Activated naive CD8-positive, alpha-beta T cell treated with anti-CD3 and anti-CD28 coated beads for 36 hours (primary cell): ENCODE data around the gene POMC. TPM values are rescaled to one million over a fixed set of nuclear protein-coding genes. Genes with fewer than 3 reads are reported as not detected.
A peak's percentile ranks its signal among the peaks of the same experiment; 100 is the strongest.

Source experiments
- DNase-seq: peaks from one replicate; pipeline ENCODE4 v3.0.0; 2021
- H3K27ac Mint-ChIP-seq: one replicate; pipeline ENCODE4 v1.8.0; 2022; ENCODE audit warnings: mild to moderate bottlenecking, moderate library complexity, mixed read lengths
- H3K27me3 Mint-ChIP-seq: one replicate; pipeline ENCODE4 v1.8.0; 2022; ENCODE audit warnings: mild to moderate bottlenecking, mixed read lengths
- H3K36me3 Mint-ChIP-seq: one replicate; pipeline ENCODE4 v1.8.0; 2021; ENCODE audit warnings: mild to moderate bottlenecking, mixed read lengths
- H3K4me1 Mint-ChIP-seq: one replicate; pipeline ENCODE4 v1.8.0; 2021; ENCODE audit warnings: mixed read lengths
- H3K4me3 Mint-ChIP-seq: one replicate; pipeline ENCODE4 v1.8.0; 2022; ENCODE audit warnings: mild to moderate bottlenecking, moderate library complexity, mixed read lengths
- H3K9me3 Mint-ChIP-seq: one replicate; pipeline ENCODE4 v1.8.0; 2022; ENCODE audit warnings: mixed read lengths
- total RNA-seq, 2 experiments: library from RNA; stranded (reverse); gene quantifications; one replicate each; pipeline ENCODE4 v1.2.3, GENCODE V29; 2021

The POMC gene
- total RNA-seq, 2 experiments from 2014 or later: 6.3 to 6.8 TPM

GRCh38 chr2:25194576-25195122 is 26.3 kb upstream of the POMC start:
- H3K9me3 Mint-ChIP-seq: no peaks in the 10 kb centered on the region
- H3K36me3 Mint-ChIP-seq: no peaks in the 10 kb centered on the region
- no peak for DNase-seq
- no peaks in the 10 kb centered on the region for H3K27me3 Mint-ChIP-seq
- no peaks in the 10 kb centered on the region for H3K4me1 Mint-ChIP-seq
- H3K4me3 Mint-ChIP-seq: no peak overlapping the region
- H3K27ac Mint-ChIP-seq: no peak overlapping the region

DNA sequence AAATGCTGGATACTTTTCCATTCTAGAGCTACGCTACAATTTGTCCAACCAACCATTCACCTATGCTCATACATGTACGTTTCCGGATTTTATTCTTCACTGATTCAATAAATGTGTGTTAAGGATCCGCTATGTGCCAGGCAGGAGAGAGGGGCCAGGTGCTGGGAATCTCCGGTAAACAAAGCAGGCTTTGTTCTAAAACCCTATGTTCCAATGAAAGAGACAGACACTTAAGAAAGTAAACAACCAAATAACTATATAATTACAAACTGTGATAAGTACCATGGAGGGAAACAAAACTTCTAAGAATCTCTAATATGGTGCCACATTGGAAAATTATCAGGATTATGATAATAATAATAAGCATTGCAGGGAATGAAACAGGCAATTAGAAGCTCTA is 22.2 kb upstream of the POMC start:
- H3K4me3 Mint-ChIP-seq: no peak overlapping the region
- no peaks in the 10 kb centered on the region for H3K36me3 Mint-ChIP-seq
- DNase-seq: no peak
- H3K4me1 Mint-ChIP-seq: no peaks in the 10 kb centered on the region
- H3K9me3 Mint-ChIP-seq: no peaks in the 10 kb centered on the region
- no peak overlapping the region for H3K27ac Mint-ChIP-seq
- no peaks in the 10 kb centered on the region for H3K27me3 Mint-ChIP-seq

GRCh38 chr2:25188405-25188804 is 20.0 kb upstream of the POMC start:
- Mint-ChIP-seq H3K4me1 (no peaks in the 10 kb centered on the region), H3K27me3 (no peaks in the 10 kb centered on the region), H3K36me3 (no peaks in the 10 kb centered on the region), H3K27ac (no peak overlapping the region), H3K9me3 (no peaks in the 10 kb centered on the region), H3K4me3 (no peak overlapping the region)
- DNase-seq: no peak

DNA sequence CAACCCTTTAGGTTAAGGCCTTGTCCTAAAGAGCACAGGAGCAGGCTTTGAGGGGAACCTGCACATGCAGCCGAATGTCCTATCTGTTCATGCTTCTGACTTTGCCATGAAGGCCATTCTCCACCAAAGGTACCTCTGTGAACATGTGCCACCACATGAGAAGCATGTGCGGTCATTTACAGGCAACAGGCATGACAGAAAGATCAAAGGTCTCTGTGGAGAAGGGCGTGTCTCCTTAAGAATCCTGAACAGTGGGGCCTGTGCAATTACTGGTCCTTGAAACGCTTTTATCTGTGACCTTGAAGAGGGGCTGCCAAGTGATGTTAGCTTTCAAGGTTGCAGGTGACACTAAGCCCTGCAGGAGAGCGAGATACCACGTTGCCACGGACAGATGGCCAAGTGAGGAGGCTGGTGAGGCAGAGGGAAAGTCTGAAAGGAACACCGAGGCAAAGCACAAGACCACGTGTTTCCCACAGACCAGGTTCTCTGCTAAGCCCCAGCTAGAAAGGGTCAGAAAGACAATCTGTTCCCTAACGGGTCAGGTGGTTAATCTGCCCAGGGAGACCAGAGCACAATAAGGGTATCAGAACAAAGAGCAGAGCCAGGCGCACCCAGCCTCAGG is 19.5 kb upstream of the POMC start:
- no peaks in the 10 kb centered on the region for H3K36me3 Mint-ChIP-seq
- H3K4me3 Mint-ChIP-seq: no peak overlapping the region
- no peaks in the 10 kb centered on the region for H3K4me1 Mint-ChIP-seq
- H3K27me3 Mint-ChIP-seq: no peaks in the 10 kb centered on the region
- no peaks in the 10 kb centered on the region for H3K9me3 Mint-ChIP-seq
- H3K27ac Mint-ChIP-seq: no peak overlapping the region
- DNase-seq: no peak

GRCh38 chr2:25184254-25184653 is 15.9 kb upstream of the POMC start:
- Mint-ChIP-seq H3K9me3 (no peaks in the 10 kb centered on the region), H3K27ac (no peak overlapping the region), H3K27me3 (no peaks in the 10 kb centered on the region), H3K4me1 (no peaks in the 10 kb centered on the region), H3K36me3 (no peaks in the 10 kb centered on the region), H3K4me3 (no peak overlapping the region)
- no peak for DNase-seq

- Mint-ChIP-seq H3K4me1 (no peaks in the 10 kb centered on the region), H3K9me3 (no peaks in the 10 kb centered on the region), H3K27ac (no peak overlapping the region), H3K4me3 (no peak overlapping the region), H3K36me3 (no peaks in the 10 kb centered on the region), H3K27me3 (peaks cover 11% of the 10 kb centered on the region)
- DNase-seq: no peak
These were observed 10.6 kb upstream of the POMC start for GRCh38 chr2:25178976-25179375.

DNA sequence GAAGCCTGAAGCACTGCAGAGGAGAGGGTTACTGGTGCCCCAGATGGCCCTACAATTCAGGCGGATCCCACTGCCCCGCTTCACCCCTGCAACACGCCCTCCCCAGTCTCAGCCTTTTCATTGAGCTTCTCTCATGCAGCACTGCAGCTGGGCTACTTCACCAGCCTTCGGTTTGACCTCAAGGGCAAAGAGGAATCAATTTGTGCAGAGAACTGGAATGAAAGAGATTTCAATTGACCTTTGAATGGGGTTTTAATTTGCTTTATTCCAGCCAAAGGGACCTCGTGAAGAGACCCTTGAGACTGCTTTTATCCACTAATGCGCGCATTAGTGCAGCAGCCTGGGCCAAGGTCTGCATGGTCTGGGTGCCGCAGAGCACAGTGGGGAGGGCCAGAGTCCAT is 8.8 kb upstream of the POMC start:
- H3K4me1 Mint-ChIP-seq: no peaks in the 10 kb centered on the region
- no peak overlapping the region for H3K27ac Mint-ChIP-seq
- H3K9me3 Mint-ChIP-seq: no peaks in the 10 kb centered on the region
- DNase-seq: no peak
- H3K27me3 Mint-ChIP-seq: peaks cover 20% of the 10 kb centered on the region
- no peaks in the 10 kb centered on the region for H3K36me3 Mint-ChIP-seq
- no peak overlapping the region for H3K4me3 Mint-ChIP-seq

DNA sequence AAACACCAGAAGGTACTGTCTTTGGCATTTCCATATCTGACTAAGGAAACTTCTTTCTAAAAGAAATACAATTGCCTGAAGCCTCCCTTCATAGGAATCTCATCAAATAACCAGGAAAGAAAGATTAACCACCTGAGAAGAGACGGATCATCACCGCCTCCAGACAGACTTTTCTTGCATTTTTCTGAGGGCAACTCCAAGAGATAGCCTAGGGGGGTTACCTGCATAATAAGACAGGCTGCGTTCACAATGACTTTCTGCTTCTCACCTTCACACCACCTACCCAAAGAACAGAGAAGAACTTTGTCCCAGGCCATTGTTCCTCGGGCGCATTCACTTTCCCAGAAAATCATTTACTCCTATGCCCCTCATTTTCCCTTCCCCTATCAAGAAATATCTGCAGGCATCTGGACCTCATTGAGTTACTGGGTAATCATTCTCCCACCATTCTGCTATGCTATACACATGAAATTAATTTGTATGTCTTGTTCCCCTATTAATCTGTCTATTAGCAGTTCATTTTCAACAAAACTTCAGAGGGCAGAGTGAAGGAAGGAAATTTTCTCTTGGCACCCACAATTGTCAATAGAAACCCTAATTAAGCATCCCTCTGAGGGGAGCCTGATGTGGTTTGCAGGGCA is 8.3 kb upstream of the POMC start:
- Mint-ChIP-seq H3K27me3 (peaks cover 20% of the 10 kb centered on the region), H3K36me3 (no peaks in the 10 kb centered on the region), H3K4me1 (no peaks in the 10 kb centered on the region), H3K9me3 (no peaks in the 10 kb centered on the region), H3K4me3 (no peak overlapping the region), H3K27ac (no peak overlapping the region)
- no peak for DNase-seq

DNA sequence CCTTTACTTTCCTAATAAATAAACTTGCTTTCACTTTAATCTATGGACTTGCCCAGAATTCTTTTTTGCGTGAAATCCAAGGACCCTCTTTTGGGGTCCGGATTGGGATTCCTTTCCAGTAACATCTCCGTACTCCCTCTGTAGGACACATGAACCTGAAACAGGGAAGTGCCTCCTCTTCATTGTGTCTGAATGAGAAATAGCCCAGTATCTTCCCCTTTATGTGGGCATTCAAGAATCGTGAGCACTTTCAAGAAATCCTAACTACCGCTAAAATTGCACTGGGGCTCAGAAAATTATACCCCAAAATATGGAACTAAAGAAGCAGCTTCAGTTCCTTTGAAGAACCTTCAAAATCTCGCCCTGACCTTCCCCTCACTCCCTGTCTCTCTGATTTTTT is 7.8 kb upstream of the POMC start:
- H3K36me3 Mint-ChIP-seq: no peaks in the 10 kb centered on the region
- H3K27me3 Mint-ChIP-seq: peaks cover 20% of the 10 kb centered on the region
- H3K27ac Mint-ChIP-seq: no peak overlapping the region
- H3K4me1 Mint-ChIP-seq: no peaks in the 10 kb centered on the region
- no peak overlapping the region for H3K4me3 Mint-ChIP-seq
- no peak for DNase-seq
- no peaks in the 10 kb centered on the region for H3K9me3 Mint-ChIP-seq

DNA sequence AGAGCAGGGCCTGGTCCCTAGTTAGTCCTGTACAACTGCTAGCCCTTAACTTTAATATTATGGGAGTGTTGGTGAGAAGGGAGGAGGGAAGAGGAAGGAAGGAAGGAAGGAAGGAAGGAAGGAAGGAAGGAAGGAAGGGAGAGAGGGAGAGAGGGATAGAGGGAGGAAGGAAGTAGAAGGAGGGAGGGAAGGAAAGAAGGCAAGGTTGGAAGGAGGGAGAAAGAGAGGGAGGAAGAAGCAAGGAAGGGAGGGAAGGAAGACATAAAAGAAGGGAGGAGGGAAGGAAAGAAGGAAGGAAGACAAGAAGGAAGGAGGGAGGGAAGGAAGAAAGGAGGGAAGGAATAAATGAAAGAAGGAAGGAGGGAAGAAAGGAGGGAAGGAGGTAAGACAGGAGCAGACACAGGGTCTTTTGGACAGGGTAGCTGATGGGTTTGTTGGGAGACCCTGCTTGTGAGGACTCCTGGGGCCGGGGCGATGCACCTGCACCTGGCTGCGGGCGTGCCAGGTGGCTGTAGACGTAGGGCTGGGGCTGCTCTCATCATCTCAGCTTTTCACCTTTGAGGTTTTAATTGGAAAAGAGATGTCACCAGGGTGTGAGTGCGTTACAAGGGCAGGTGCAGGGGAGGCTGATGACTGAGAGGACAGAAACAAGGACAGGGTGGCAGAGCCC is 5.9 kb upstream of the POMC start:
- H3K9me3 Mint-ChIP-seq: no peaks in the 10 kb centered on the region
- H3K27ac Mint-ChIP-seq: no peak overlapping the region
- no peaks in the 10 kb centered on the region for H3K4me1 Mint-ChIP-seq
- H3K4me3 Mint-ChIP-seq: no peak overlapping the region
- no peaks in the 10 kb centered on the region for H3K36me3 Mint-ChIP-seq
- H3K27me3 Mint-ChIP-seq: peaks cover 36% of the 10 kb centered on the region
- no peak for DNase-seq

DNA sequence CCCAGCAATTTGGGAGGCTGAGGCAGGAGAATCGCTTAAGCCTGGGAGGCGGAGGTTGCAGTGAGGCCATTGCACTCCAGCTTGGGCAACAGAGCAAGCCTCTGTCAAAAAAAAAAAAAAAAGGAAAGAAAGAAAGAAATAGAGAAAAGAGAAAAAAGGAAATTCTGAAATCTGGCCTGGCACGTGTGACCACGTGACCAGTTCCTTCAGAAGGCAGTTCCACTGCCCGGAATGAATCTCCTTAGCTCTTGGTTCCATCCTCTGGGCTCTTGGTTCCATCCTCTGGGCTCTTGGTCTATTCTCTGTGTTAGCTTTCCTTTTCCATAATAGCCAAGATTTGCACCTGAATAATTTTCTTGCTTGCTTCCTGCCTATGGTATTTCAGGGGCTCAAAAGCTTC is 5.3 kb upstream of the POMC start:
- Mint-ChIP-seq H3K4me3 (no peak overlapping the region), H3K36me3 (no peaks in the 10 kb centered on the region), H3K27me3 (peaks cover 42% of the 10 kb centered on the region), H3K9me3 (no peaks in the 10 kb centered on the region), H3K27ac (no peak overlapping the region), H3K4me1 (peaks cover 5% of the 10 kb centered on the region)
- no peak for DNase-seq

DNA sequence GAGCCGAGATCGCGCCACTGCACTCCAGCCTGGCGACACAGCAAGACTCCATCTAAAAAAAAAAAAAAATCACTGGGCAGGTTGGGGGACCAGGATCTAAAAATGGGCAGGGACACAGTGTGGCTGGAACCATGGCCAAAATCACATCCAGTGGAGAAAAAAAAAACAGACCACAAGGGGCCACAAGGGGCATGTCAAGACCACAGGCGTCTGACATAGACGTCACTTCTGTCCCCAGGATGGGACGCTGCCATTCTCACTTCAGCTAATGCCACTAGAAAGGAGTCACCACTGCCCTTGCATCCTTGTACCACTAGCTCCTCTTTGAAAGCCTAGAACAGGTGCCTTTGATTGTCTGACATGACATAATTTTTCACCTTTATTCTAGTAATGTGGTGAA is 2.5 kb upstream of the POMC start:
- peaks cover 17% of the 10 kb centered on the region for H3K4me1 Mint-ChIP-seq
- no peak for DNase-seq
- peaks cover 57% of the 10 kb centered on the region for H3K27me3 Mint-ChIP-seq
- no peaks in the 10 kb centered on the region for H3K9me3 Mint-ChIP-seq
- no peak overlapping the region for H3K4me3 Mint-ChIP-seq
- H3K27ac Mint-ChIP-seq: no peak overlapping the region
- no peaks in the 10 kb centered on the region for H3K36me3 Mint-ChIP-seq

DNA sequence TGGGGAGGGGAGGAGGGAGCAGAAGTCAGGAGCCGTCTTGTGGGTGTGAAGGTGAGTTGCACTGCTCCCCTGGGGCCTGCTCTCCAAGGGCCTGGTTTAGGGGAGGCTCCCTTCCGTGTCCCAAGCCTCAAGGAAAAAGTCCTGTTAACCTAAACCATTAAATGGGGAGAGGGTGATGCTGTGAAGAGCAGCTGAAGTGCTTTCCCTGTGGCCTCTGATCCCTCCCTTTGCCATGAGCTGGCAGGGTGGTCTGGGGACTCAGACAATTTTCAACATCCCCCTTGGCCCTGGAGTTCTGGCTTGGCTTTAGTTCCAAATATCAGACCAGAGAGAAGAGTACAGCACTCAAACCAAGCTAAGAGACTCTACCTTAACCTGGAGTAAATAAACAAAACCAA is 692 bp upstream of the POMC start:
- Mint-ChIP-seq H3K4me1 (peaks cover 24% of the 10 kb centered on the region), H3K9me3 (no peaks in the 10 kb centered on the region), H3K4me3 (peak overlapping the region; percentile 66), H3K27me3 (peaks cover 50% of the 10 kb centered on the region), H3K36me3 (no peaks in the 10 kb centered on the region), H3K27ac (no peak overlapping the region)
- no peak for DNase-seq

- peak; percentile 55 for DNase-seq
- Mint-ChIP-seq H3K9me3 (no peaks in the 10 kb centered on the region), H3K36me3 (no peaks in the 10 kb centered on the region), H3K27me3 (peaks cover 41% of the 10 kb centered on the region), H3K4me3 (no peak overlapping the region), H3K4me1 (peaks cover 24% of the 10 kb centered on the region), H3K27ac (no peak overlapping the region)
These were observed 2.1 kb downstream of the POMC start for GRCh38 chr2:25165992-25166875.

DNA sequence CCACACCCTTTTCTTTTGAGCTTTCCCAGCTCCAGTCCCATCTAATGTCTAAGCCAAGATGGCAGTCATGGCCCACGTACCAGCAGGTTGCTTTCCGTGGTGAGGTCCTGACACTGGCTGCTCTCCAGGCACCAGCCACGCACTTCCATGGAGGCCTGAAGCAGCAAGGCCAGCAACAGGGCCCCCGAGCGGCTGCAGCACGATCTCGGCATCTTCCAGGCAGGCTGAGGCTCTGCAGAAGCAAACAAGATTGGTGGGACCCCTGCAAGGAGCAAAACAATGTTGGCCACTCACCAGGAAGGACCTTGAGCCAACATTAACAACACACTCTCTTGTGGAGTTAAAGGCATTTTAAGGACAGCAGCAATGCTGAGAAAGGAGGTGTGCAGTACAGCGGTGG is 3.8 kb downstream of the POMC start:
- H3K27ac Mint-ChIP-seq: no peak overlapping the region
- H3K4me1 Mint-ChIP-seq: peaks cover 30% of the 10 kb centered on the region
- no peak overlapping the region for H3K4me3 Mint-ChIP-seq
- peaks cover 12% of the 10 kb centered on the region for H3K36me3 Mint-ChIP-seq
- DNase-seq: no peak
- peaks cover 4% of the 10 kb centered on the region for H3K9me3 Mint-ChIP-seq
- peaks cover 27% of the 10 kb centered on the region for H3K27me3 Mint-ChIP-seq
